ENCODE data around the gene PNPLA8.

The PNPLA8 gene

GRCh38 chr7:108440613-108441012, 85.3 kb downstream of the PNPLA8 start:
- Histone ChIP-seq H3K4me3 (ENCODE audit: low read depth, low read length) (no peak overlapping the region), H3K27me3 (replicated peaks) (no peaks in the 10 kb centered on the region), H3K27ac (no peak overlapping the region), H3K36me3 (replicated peaks) (no peaks in the 10 kb centered on the region)
- in situ Hi-C loops (cut with HindIII; ENCODE audit: low pct_ligation_motif_present, low sequenced_read_pairs): no loop called here
- DNase-seq: no peak
- no peak for TF ChIP-seq CTCF (IDR thresholded peaks at IDR 0.05; ENCODE audit: low read depth, low read length, missing control alignments)

- no peaks in the 10 kb centered on the region for H3K36me3 ChIP-seq (replicated peaks)
- H3K4me3 ChIP-seq (ENCODE audit: low read depth, low read length): no peak overlapping the region
- in situ Hi-C loops (cut with HindIII; ENCODE audit: low pct_ligation_motif_present, low sequenced_read_pairs): no loop called here
- no peak for TF ChIP-seq CTCF (IDR thresholded peaks at IDR 0.05; ENCODE audit: low read depth, low read length, missing control alignments)
- no peak for DNase-seq
- H3K27me3 ChIP-seq (replicated peaks): no peaks in the 10 kb centered on the region
- no peak overlapping the region for H3K27ac ChIP-seq
Measured at GRCh38 chr7:108436906-108437305, 89.0 kb downstream of the PNPLA8 start.

- H3K4me3 ChIP-seq (ENCODE audit: low read depth, low read length): no peak overlapping the region
- H3K36me3 ChIP-seq (replicated peaks): no peaks in the 10 kb centered on the region
- H3K27me3 ChIP-seq (replicated peaks): no peaks in the 10 kb centered on the region
- in situ Hi-C loops (cut with HindIII; ENCODE audit: low pct_ligation_motif_present, low sequenced_read_pairs): no loop called here
- no peak for TF ChIP-seq CTCF (IDR thresholded peaks at IDR 0.05; ENCODE audit: low read depth, low read length, missing control alignments)
- no peak overlapping the region for H3K27ac ChIP-seq
- no peak for DNase-seq
Measured at GRCh38 chr7:108434010-108434409, 91.9 kb downstream of the PNPLA8 start.

GRCh38 chr7:108431099-108431498, 94.8 kb downstream of the PNPLA8 start:
- H3K27ac ChIP-seq: no peak overlapping the region
- no peak overlapping the region for H3K4me3 ChIP-seq (ENCODE audit: low read depth, low read length)
- DNase-seq: no peak
- TF ChIP-seq CTCF (IDR thresholded peaks at IDR 0.05; ENCODE audit: low read depth, low read length, missing control alignments): no peak
- in situ Hi-C loops (cut with HindIII; ENCODE audit: low pct_ligation_motif_present, low sequenced_read_pairs): no loop called here
- no peaks in the 10 kb centered on the region for H3K27me3 ChIP-seq (replicated peaks)
- no peaks in the 10 kb centered on the region for H3K36me3 ChIP-seq (replicated peaks)

- no peak for DNase-seq
- Histone ChIP-seq H3K27ac (no peak overlapping the region), H3K4me3 (ENCODE audit: low read depth, low read length) (no peak overlapping the region), H3K27me3 (replicated peaks) (no peaks in the 10 kb centered on the region), H3K36me3 (replicated peaks) (no peaks in the 10 kb centered on the region)
- TF ChIP-seq CTCF (IDR thresholded peaks at IDR 0.05; ENCODE audit: low read depth, low read length, missing control alignments): no peak
- in situ Hi-C loops (cut with HindIII; ENCODE audit: low pct_ligation_motif_present, low sequenced_read_pairs): no loop called here
Measured at GRCh38 chr7:108430664-108431063, 95.3 kb downstream of the PNPLA8 start.

GRCh38 chr7:108427766-108428165, 98.2 kb downstream of the PNPLA8 start:
- DNase-seq: no peak
- in situ Hi-C loops (cut with HindIII; ENCODE audit: low pct_ligation_motif_present, low sequenced_read_pairs): no loop called here
- no peak for TF ChIP-seq CTCF (IDR thresholded peaks at IDR 0.05; ENCODE audit: low read depth, low read length, missing control alignments)

More at GRCh38 chr7:108427766-108428165, 98.2 kb downstream of the PNPLA8 start:
- no peaks in the 10 kb centered on the region for H3K27me3 ChIP-seq (replicated peaks)
- H3K4me3 ChIP-seq (ENCODE audit: low read depth, low read length): no peak overlapping the region
- no peaks in the 10 kb centered on the region for H3K36me3 ChIP-seq (replicated peaks)
- no peak overlapping the region for H3K27ac ChIP-seq
